ENCODE data around the gene RBFOX2.

Gene RBFOX2

GRCh38 chr22:35889071-35889470 is 139.6 kb downstream of the RBFOX2 start:
- DNase-seq (ENCODE audit: insufficient read length, low spot score) (no peak), FAIRE-seq (no peak)
- no peak for TF ChIP-seq POLR2A (IDR thresholded peaks at IDR 0.05; ENCODE audit: low read depth, low read length)

GRCh38 chr22:35888181-35888870 is 140.3 kb downstream of the RBFOX2 start:
- FAIRE-seq (no peak), DNase-seq (ENCODE audit: insufficient read length, low spot score) (no peak)
- no peak for TF ChIP-seq POLR2A (IDR thresholded peaks at IDR 0.05; ENCODE audit: low read depth, low read length)

- DNase-seq (ENCODE audit: insufficient read length, low spot score) = no peak
- FAIRE-seq = no peak
- TF ChIP-seq POLR2A (IDR thresholded peaks at IDR 0.05; ENCODE audit: low read depth, low read length) = no peak
These were observed 141.2 kb downstream of the RBFOX2 start for GRCh38 chr22:35887296-35887875.

GRCh38 chr22:35886309-35886708 is 142.3 kb downstream of the RBFOX2 start:
- no peak for TF ChIP-seq POLR2A (IDR thresholded peaks at IDR 0.05; ENCODE audit: low read depth, low read length)
- DNase-seq (ENCODE audit: insufficient read length, low spot score) (no peak), FAIRE-seq (no peak)

GRCh38 chr22:35884529-35884928 is 144.1 kb downstream of the RBFOX2 start:
- DNase-seq (ENCODE audit: insufficient read length, low spot score) (no peak), FAIRE-seq (no peak)
- TF ChIP-seq POLR2A (IDR thresholded peaks at IDR 0.05; ENCODE audit: low read depth, low read length) = no peak

- FAIRE-seq (no peak), DNase-seq (ENCODE audit: insufficient read length, low spot score) (no peak)
- TF ChIP-seq POLR2A (IDR thresholded peaks at IDR 0.05; ENCODE audit: low read depth, low read length) = no peak
These were observed 145.5 kb downstream of the RBFOX2 start for GRCh38 chr22:35883031-35883620.

- no peak for FAIRE-seq
- TF ChIP-seq POLR2A (IDR thresholded peaks at IDR 0.05; ENCODE audit: low read depth, low read length) = no peak
- no peak for DNase-seq (ENCODE audit: insufficient read length, low spot score)
These were observed 146.2 kb downstream of the RBFOX2 start for GRCh38 chr22:35882211-35883030.

GRCh38 chr22:35879351-35879750 is 149.3 kb downstream of the RBFOX2 start:
- FAIRE-seq (no peak), DNase-seq (ENCODE audit: insufficient read length, low spot score) (no peak)
- no peak for TF ChIP-seq POLR2A (IDR thresholded peaks at IDR 0.05; ENCODE audit: low read depth, low read length)

GRCh38 chr22:35873426-35873825 is 155.2 kb downstream of the RBFOX2 start:
- no peak for TF ChIP-seq POLR2A (IDR thresholded peaks at IDR 0.05; ENCODE audit: low read depth, low read length)
- FAIRE-seq (no peak), DNase-seq (ENCODE audit: insufficient read length, low spot score) (no peak)

GRCh38 chr22:35872451-35872850 is 156.2 kb downstream of the RBFOX2 start:
- FAIRE-seq (no peak), DNase-seq (ENCODE audit: insufficient read length, low spot score) (no peak)
- TF ChIP-seq POLR2A (IDR thresholded peaks at IDR 0.05; ENCODE audit: low read depth, low read length) = no peak

- no peak for TF ChIP-seq POLR2A (IDR thresholded peaks at IDR 0.05; ENCODE audit: low read depth, low read length)
- DNase-seq (ENCODE audit: insufficient read length, low spot score) (no peak), FAIRE-seq (no peak)
These were observed 157.9 kb downstream of the RBFOX2 start for GRCh38 chr22:35870517-35871293.

GRCh38 chr22:35868938-35869337 is 159.7 kb downstream of the RBFOX2 start:
- no peak for TF ChIP-seq POLR2A (IDR thresholded peaks at IDR 0.05; ENCODE audit: low read depth, low read length)
- FAIRE-seq = no peak
- no peak for DNase-seq (ENCODE audit: insufficient read length, low spot score)

- FAIRE-seq (no peak), DNase-seq (ENCODE audit: insufficient read length, low spot score) (no peak)
- no peak for TF ChIP-seq POLR2A (IDR thresholded peaks at IDR 0.05; ENCODE audit: low read depth, low read length)
These were observed 162.0 kb downstream of the RBFOX2 start for GRCh38 chr22:35866651-35867050.
